ENCODE measurements around the gene STRN3.

Gene STRN3

GRCh38 chr14:31025367-31026076 is 657 bp downstream of the STRN3 start, which contains the start of gene AP4S1:
Gene AP4S1, plus strand, starts transcription at chr14:31025649. Its CDS starts 40,548 bp downstream, at chr14:31066197.
- TF ChIP-seq, protein P1, sequence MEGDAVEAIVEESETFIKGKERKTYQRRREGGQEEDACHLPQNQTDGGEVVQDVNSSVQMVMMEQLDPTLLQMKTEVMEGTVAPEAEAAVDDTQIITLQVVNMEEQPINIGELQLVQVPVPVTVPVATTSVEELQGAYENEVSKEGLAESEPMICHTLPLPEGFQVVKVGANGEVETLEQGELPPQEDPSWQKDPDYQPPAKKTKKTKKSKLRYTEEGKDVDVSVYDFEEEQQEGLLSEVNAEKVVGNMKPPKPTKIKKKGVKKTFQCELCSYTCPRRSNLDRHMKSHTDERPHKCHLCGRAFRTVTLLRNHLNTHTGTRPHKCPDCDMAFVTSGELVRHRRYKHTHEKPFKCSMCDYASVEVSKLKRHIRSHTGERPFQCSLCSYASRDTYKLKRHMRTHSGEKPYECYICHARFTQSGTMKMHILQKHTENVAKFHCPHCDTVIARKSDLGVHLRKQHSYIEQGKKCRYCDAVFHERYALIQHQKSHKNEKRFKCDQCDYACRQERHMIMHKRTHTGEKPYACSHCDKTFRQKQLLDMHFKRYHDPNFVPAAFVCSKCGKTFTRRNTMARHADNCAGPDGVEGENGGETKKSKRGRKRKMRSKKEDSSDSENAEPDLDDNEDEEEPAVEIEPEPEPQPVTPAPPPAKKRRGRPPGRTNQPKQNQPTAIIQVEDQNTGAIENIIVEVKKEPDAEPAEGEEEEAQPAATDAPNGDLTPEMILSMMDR (IDR thresholded peaks at IDR 0.05; ENCODE audit: borderline replicate concordance, control extremely low read depth, extremely low read depth, insufficient read depth, missing control alignments), result no peak
- in situ Hi-C loops (cut with MboI; ENCODE audit: low sequenced_read_pairs, unreplicated experiment), result no loop called here

GRCh38 chr14:31024577-31025366 is 1.4 kb downstream of the STRN3 start:
- in situ Hi-C loops (cut with MboI; ENCODE audit: low sequenced_read_pairs, unreplicated experiment), result no loop called here
- DNase-seq (ENCODE audit: low spot score), result no peak
- TF ChIP-seq, protein P1 (IDR thresholded peaks at IDR 0.05; ENCODE audit: borderline replicate concordance, control extremely low read depth, extremely low read depth, insufficient read depth, missing control alignments), result no peak

More at GRCh38 chr14:31025367-31026076, 657 bp downstream of the STRN3 start, which contains the start of gene AP4S1:
- peak; percentile 48 for DNase-seq (ENCODE audit: low spot score)

DNA sequence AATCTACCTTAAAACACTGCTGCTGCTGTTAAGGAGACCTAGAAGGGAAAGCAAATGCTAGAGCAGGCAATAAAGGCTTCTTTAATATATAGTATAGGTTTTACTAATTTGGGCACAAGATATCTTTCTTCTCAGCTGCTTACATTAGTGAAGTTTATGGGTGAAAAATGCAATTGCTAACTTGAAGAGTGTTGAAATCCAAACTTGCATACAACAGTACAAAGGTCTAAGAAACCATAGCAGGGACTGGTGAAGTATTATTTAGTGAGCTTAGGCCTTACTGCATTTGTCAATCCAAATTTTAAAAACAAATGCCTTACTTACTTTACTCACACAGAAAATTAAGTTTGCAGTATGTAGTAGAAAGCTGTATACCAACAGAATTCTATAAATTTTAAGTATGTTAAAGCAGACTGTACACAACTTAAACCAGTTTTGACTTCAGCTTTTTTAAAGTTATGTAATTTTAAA is 2.1 kb downstream of the STRN3 start:
- in situ Hi-C loops (cut with MboI; ENCODE audit: low sequenced_read_pairs, unreplicated experiment), result no loop called here
- no peak for DNase-seq (ENCODE audit: low spot score)
- TF ChIP-seq, protein P1 (IDR thresholded peaks at IDR 0.05; ENCODE audit: borderline replicate concordance, control extremely low read depth, extremely low read depth, insufficient read depth, missing control alignments), result no peak

DNA sequence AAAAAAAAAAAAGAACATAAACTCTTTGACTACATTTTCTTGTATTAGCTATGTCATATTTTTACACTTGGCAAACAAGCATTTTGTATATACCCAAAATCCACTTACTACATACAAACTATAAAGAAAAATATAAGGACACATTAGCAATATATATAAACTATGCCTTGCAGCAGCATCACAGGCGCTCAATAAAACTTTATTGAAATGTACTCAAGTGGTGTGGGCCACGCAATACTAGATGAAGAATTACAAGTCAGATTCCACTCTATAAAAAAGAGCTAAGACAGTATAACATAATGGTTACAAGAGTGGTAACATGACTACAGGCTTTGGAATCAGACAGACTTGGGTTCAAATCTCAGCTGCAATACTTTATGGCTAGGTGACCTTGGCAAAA is 3.8 kb downstream of the STRN3 start:
- no peak for DNase-seq (ENCODE audit: low spot score)
- in situ Hi-C loops (cut with MboI; ENCODE audit: low sequenced_read_pairs, unreplicated experiment), result no loop called here
- TF ChIP-seq, protein P1 (IDR thresholded peaks at IDR 0.05; ENCODE audit: borderline replicate concordance, control extremely low read depth, extremely low read depth, insufficient read depth, missing control alignments), result no peak

GRCh38 chr14:31021576-31021949 is 4.6 kb downstream of the STRN3 start:
- in situ Hi-C loops (cut with MboI; ENCODE audit: low sequenced_read_pairs, unreplicated experiment), result no loop called here
- DNase-seq (ENCODE audit: low spot score), result no peak
- TF ChIP-seq, protein P1 (IDR thresholded peaks at IDR 0.05; ENCODE audit: borderline replicate concordance, control extremely low read depth, extremely low read depth, insufficient read depth, missing control alignments), result no peak

GRCh38 chr14:31020834-31021575 is 5.2 kb downstream of the STRN3 start:
- in situ Hi-C loops (cut with MboI; ENCODE audit: low sequenced_read_pairs, unreplicated experiment), result no loop called here
- TF ChIP-seq, protein P1 (IDR thresholded peaks at IDR 0.05; ENCODE audit: borderline replicate concordance, control extremely low read depth, extremely low read depth, insufficient read depth, missing control alignments), result no peak
- no peak for DNase-seq (ENCODE audit: low spot score)
